ENCODE results near the gene PLXND1. TPM values are rescaled to one million over a fixed set of nuclear protein-coding genes. Genes with fewer than 3 reads are reported as not detected.
A peak's percentile ranks its signal among the peaks of the same experiment; 100 is the strongest.

PLXND1 gene
- total and polyA plus RNA-seq, 2 donors (not counting 1 experiment from before 2014, with no cell fraction given) = 89.6 to 109 TPM

GRCh38 chr3:129593595-129594339, 12.7 kb downstream of the PLXND1 start:
- Histone ChIP-seq H3K9ac (ENCODE audit: insufficient read depth, low read length) (peak overlapping the region; percentile 30), H3K4me3 (replicated peaks in 1 of 4; ENCODE audit: control extremely low read depth in 1 of 4, insufficient read depth in 1 of 4, low read depth in 3 of 4, low read length in 4 of 4) (no peak overlapping the region), H3K79me2 (ENCODE audit: control insufficient read depth, insufficient read depth, low read length) (peaks cover 71% of the 10 kb centered on the region), H3K4me2 (ENCODE audit: extremely low read depth, insufficient read depth, low read length) (peak overlapping the region; percentile 59), H4K20me1 (ENCODE audit: control insufficient read depth, extremely low read depth, insufficient read depth, low read length) (no peaks in the 10 kb centered on the region), H3K27ac (ENCODE audit: insufficient read depth, low read length) (peak overlapping the region; percentile 92), H3K4me1 (ENCODE audit: control insufficient read depth, extremely low read depth, insufficient read depth, low read length) (peaks cover 78% of the 10 kb centered on the region), H2AFZ (ENCODE audit: low read length) (no peak overlapping the region), H3K27me3 (ENCODE audit: control insufficient read depth, insufficient read depth, low read length) (no peaks in the 10 kb centered on the region), H3K9me3 (ENCODE audit: control insufficient read depth, insufficient read depth, low read depth, low read length) (no peaks in the 10 kb centered on the region), H3K36me3 (ENCODE audit: control insufficient read depth, insufficient read depth, low read length) (peaks cover 2% of the 10 kb centered on the region)
- peak in 1 of 2 donors; percentile 33 for DNase-seq (ENCODE audit: low read depth in 2 of 2)
- no peak for TF ChIP-seq EZH2 (IDR thresholded peaks at IDR 0.05; ENCODE audit: low read length, missing control alignments)
- TF ChIP-seq, protein P1, sequence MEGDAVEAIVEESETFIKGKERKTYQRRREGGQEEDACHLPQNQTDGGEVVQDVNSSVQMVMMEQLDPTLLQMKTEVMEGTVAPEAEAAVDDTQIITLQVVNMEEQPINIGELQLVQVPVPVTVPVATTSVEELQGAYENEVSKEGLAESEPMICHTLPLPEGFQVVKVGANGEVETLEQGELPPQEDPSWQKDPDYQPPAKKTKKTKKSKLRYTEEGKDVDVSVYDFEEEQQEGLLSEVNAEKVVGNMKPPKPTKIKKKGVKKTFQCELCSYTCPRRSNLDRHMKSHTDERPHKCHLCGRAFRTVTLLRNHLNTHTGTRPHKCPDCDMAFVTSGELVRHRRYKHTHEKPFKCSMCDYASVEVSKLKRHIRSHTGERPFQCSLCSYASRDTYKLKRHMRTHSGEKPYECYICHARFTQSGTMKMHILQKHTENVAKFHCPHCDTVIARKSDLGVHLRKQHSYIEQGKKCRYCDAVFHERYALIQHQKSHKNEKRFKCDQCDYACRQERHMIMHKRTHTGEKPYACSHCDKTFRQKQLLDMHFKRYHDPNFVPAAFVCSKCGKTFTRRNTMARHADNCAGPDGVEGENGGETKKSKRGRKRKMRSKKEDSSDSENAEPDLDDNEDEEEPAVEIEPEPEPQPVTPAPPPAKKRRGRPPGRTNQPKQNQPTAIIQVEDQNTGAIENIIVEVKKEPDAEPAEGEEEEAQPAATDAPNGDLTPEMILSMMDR (conservative IDR thresholded peaks at IDR 0.05 in 1 of 2, IDR thresholded peaks at IDR 0.05 in 1 of 2; ENCODE audit: low read depth in 1 of 2, low read length in 2 of 2) = no peak

DNA sequence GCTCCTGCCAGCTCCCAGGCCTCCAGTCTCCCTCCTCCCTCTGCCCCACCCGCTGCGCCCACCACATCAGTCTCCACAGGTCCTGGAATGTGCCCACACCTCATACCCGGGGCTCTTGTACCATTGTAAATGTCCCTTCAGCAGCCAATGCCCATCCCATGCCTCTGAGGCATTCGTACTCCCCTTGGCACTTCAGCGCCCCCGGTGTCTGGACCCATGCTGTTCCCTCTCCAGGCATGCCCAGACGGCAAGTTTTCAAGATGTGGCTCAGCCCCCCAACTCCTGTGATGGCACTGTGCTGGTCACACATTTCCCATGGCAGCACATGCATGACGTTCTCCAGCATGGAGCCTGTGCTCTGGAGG, 13.3 kb downstream of the PLXND1 start:
- Histone ChIP-seq H3K27me3 (ENCODE audit: control insufficient read depth, insufficient read depth, low read length) (no peaks in the 10 kb centered on the region), H3K36me3 (ENCODE audit: control insufficient read depth, insufficient read depth, low read length) (peaks cover 2% of the 10 kb centered on the region), H3K4me1 (ENCODE audit: control insufficient read depth, extremely low read depth, insufficient read depth, low read length) (peaks cover 72% of the 10 kb centered on the region), H3K9me3 (ENCODE audit: control insufficient read depth, insufficient read depth, low read depth, low read length) (no peaks in the 10 kb centered on the region), H4K20me1 (ENCODE audit: control insufficient read depth, extremely low read depth, insufficient read depth, low read length) (no peaks in the 10 kb centered on the region), H3K4me2 (ENCODE audit: extremely low read depth, insufficient read depth, low read length) (peak overlapping the region; percentile 44), H3K9ac (ENCODE audit: insufficient read depth, low read length) (peak overlapping the region; percentile 59), H3K4me3 (replicated peaks in 1 of 4; ENCODE audit: control extremely low read depth in 1 of 4, insufficient read depth in 1 of 4, low read depth in 3 of 4, low read length in 4 of 4) (no peak overlapping the region), H3K27ac (ENCODE audit: insufficient read depth, low read length) (peak overlapping the region; percentile 92), H2AFZ (ENCODE audit: low read length) (no peak overlapping the region), H3K79me2 (ENCODE audit: control insufficient read depth, insufficient read depth, low read length) (peaks cover 66% of the 10 kb centered on the region)
- DNase-seq (ENCODE audit: low read depth in 2 of 2) = no peak
- no peak for TF ChIP-seq EZH2 (IDR thresholded peaks at IDR 0.05; ENCODE audit: low read length, missing control alignments)
- TF ChIP-seq, protein P1 (conservative IDR thresholded peaks at IDR 0.05 in 1 of 2, IDR thresholded peaks at IDR 0.05 in 1 of 2; ENCODE audit: low read depth in 1 of 2, low read length in 2 of 2) = peak in 1 of 2 donors; percentile 5

DNA sequence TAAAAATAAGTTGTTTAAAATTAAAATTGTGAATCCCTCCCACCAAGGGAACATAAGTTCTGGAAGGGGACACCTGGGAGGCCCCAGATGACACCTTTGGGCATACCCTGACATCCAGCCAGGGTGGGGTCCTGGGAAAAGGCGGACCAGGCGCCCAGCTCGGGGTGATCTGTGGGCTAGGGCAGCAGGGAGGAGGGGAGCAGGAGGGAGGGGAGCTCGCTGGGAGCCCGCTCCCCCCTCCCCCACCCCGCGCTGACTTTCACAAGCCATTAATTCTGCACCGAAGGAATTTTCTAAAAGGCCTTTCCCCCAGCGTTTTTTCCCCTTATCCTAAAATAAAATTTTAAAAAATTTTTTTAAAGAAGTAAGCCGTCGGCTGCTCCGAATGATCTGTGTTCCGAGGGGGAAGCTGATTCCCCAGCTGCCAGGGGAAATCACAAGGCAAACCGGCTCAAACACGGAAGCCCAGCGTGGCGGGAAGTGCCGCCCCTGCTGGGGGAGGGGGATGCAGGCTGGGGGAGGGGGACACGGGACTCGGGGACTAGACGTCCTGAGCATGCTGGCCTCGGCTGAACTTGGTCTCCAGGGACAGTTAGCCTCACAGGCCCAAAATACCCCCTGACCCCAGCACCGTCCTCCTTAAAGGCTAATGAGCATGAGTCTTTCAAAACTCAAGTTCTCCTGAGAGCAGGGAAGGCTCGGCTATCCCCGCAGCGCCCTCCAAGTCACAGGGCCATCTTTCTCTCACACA, 13.9 kb downstream of the PLXND1 start:
- Histone ChIP-seq H3K4me2 (ENCODE audit: extremely low read depth, insufficient read depth, low read length) (peak overlapping the region; percentile 19), H3K79me2 (ENCODE audit: control insufficient read depth, insufficient read depth, low read length) (peaks cover 61% of the 10 kb centered on the region), H3K27ac (ENCODE audit: insufficient read depth, low read length) (peak overlapping the region; percentile 92), H3K9me3 (ENCODE audit: control insufficient read depth, insufficient read depth, low read depth, low read length) (no peaks in the 10 kb centered on the region), H3K27me3 (ENCODE audit: control insufficient read depth, insufficient read depth, low read length) (no peaks in the 10 kb centered on the region), H3K4me1 (ENCODE audit: control insufficient read depth, extremely low read depth, insufficient read depth, low read length) (peaks cover 71% of the 10 kb centered on the region), H3K36me3 (ENCODE audit: control insufficient read depth, insufficient read depth, low read length) (peaks cover 2% of the 10 kb centered on the region), H3K4me3 (replicated peaks in 1 of 4; ENCODE audit: control extremely low read depth in 1 of 4, insufficient read depth in 1 of 4, low read depth in 3 of 4, low read length in 4 of 4) (no peak overlapping the region), H3K9ac (ENCODE audit: insufficient read depth, low read length) (peak overlapping the region; percentile 59), H4K20me1 (ENCODE audit: control insufficient read depth, extremely low read depth, insufficient read depth, low read length) (no peaks in the 10 kb centered on the region), H2AFZ (ENCODE audit: low read length) (no peak overlapping the region)
- peak in 1 of 2 donors; percentile 50 for DNase-seq (ENCODE audit: low read depth in 2 of 2)
- TF ChIP-seq, protein P1 (conservative IDR thresholded peaks at IDR 0.05 in 1 of 2, IDR thresholded peaks at IDR 0.05 in 1 of 2; ENCODE audit: low read depth in 1 of 2, low read length in 2 of 2) = no peak
- no peak for TF ChIP-seq EZH2 (IDR thresholded peaks at IDR 0.05; ENCODE audit: low read length, missing control alignments)

All from fibroblast of lung (primary cell).